ENCODE results near the gene FBXL16.

Gene FBXL16

GRCh38 chr16:673399-673991, 32.1 kb downstream of the FBXL16 start:
- H3K4me3 ChIP-seq (ENCODE audit: low read length), result no peak overlapping the region
- H3K79me2 ChIP-seq (ENCODE audit: low read length), result peaks cover 18% of the 10 kb centered on the region
- no peak overlapping the region for H2AFZ ChIP-seq (ENCODE audit: low read length)
- 0 out of 2 replicates have a peak, but pooled peaks cover 6% of the 10 kb centered on the region for H3K4me1 ChIP-seq (ENCODE audit: low read length)
- H3K27ac ChIP-seq (ENCODE audit: low read length), result no peak overlapping the region
- no peak for DNase-seq
- H3K9ac ChIP-seq (ENCODE audit: low read length), result no peak overlapping the region
- H3K9me2 ChIP-seq (replicated peaks; ENCODE audit: insufficient read depth, low read length), result no peaks in the 10 kb centered on the region
- no peaks in the 10 kb centered on the region for H4K20me1 ChIP-seq (ENCODE audit: insufficient read depth, low read length)
- no peaks in the 10 kb centered on the region for H3K27me3 ChIP-seq (replicated peaks; ENCODE audit: insufficient read depth, low read length)
- H3K4me2 ChIP-seq (ENCODE audit: low read depth, low read length), result no peak overlapping the region
- no peaks in the 10 kb centered on the region for H3F3A ChIP-seq (ENCODE audit: insufficient read depth, low read length)
- no peaks in the 10 kb centered on the region for H3K9me3 ChIP-seq (replicated peaks; ENCODE audit: insufficient read depth, low read length)
- H3K36me3 ChIP-seq (replicated peaks; ENCODE audit: insufficient read depth, low read length), result no peaks in the 10 kb centered on the region; the same call in 1 of the 2 replicates
- no peak for TF ChIP-seq EZH2 (optimal IDR thresholded peaks at IDR 0.05; ENCODE audit: low read depth, low read length)
- TF ChIP-seq CTCF (IDR thresholded peaks at IDR 0.05; ENCODE audit: low read length), result no peak
- TF ChIP-seq EZH2phosphoT487 (IDR thresholded peaks at IDR 0.05; ENCODE audit: low read length), result no peak

DNA sequence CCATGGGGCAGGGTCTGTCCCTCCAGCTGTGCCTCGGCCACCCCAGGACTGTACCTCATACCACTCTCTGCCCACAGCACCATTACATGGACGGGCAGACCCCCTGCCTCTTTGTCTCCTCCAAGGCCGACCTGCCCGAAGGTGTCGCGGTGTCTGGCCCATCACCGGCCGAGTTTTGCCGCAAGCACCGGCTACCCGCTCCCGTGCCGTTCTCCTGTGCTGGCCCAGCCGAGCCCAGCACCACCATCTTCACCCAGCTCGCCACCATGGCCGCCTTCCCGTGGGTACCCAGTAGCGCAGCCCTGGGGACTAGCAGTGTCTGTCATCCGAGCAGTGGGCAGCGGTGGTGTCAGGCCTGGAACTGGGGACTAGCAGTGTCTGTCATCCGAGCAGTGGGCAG, 32.8 kb downstream of the FBXL16 start:
- Histone ChIP-seq H2AFZ (ENCODE audit: low read length) (no peak overlapping the region), H3K4me1 (ENCODE audit: low read length) (0 out of 2 replicates have a peak, but pooled peaks cover 6% of the 10 kb centered on the region), H3K9ac (ENCODE audit: low read length) (no peak overlapping the region), H3K9me2 (replicated peaks; ENCODE audit: insufficient read depth, low read length) (no peaks in the 10 kb centered on the region), H3K9me3 (replicated peaks; ENCODE audit: insufficient read depth, low read length) (no peaks in the 10 kb centered on the region), H3K36me3 (replicated peaks; ENCODE audit: insufficient read depth, low read length) (no peaks in the 10 kb centered on the region; the same call in 1 of the 2 replicates), H3K79me2 (ENCODE audit: low read length) (peaks cover 24% of the 10 kb centered on the region), H3K4me2 (ENCODE audit: low read depth, low read length) (no peak overlapping the region), H3F3A (ENCODE audit: insufficient read depth, low read length) (no peaks in the 10 kb centered on the region), H3K27me3 (replicated peaks; ENCODE audit: insufficient read depth, low read length) (no peaks in the 10 kb centered on the region), H3K27ac (ENCODE audit: low read length) (no peak overlapping the region), H3K4me3 (ENCODE audit: low read length) (no peak overlapping the region), H4K20me1 (ENCODE audit: insufficient read depth, low read length) (no peaks in the 10 kb centered on the region)
- TF ChIP-seq EZH2phosphoT487 (IDR thresholded peaks at IDR 0.05; ENCODE audit: low read length), result no peak
- DNase-seq, result no peak

DNA sequence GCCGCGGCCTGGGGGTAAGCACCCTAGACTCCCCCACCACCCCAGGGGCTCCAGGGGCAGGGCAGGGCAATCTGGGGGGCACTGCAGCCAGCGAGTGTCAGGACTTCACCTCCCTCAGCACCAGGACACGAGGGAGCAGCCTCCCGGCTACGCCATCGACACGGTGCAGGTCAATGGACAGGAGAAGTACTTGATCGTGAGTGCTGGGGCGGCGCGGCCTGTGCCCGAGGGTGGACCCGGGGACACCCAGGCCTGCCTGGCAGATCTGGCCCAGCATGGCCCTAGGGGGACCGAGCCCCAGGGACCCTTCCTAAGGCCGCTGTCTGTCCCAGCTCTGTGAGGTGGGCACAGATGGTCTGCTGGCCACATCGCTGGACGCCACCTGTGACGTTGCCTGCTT, 33.2 kb downstream of the FBXL16 start:
- Histone ChIP-seq H3K9ac (ENCODE audit: low read length) (no peak overlapping the region), H4K20me1 (ENCODE audit: insufficient read depth, low read length) (no peaks in the 10 kb centered on the region), H3K36me3 (replicated peaks; ENCODE audit: insufficient read depth, low read length) (no peaks in the 10 kb centered on the region; the same call in 1 of the 2 replicates), H3K4me3 (ENCODE audit: low read length) (no peak overlapping the region), H3F3A (ENCODE audit: insufficient read depth, low read length) (no peaks in the 10 kb centered on the region), H3K4me2 (ENCODE audit: low read depth, low read length) (no peak overlapping the region), H3K27me3 (replicated peaks; ENCODE audit: insufficient read depth, low read length) (no peaks in the 10 kb centered on the region), H3K9me2 (replicated peaks; ENCODE audit: insufficient read depth, low read length) (no peaks in the 10 kb centered on the region), H3K79me2 (ENCODE audit: low read length) (peaks cover 24% of the 10 kb centered on the region), H2AFZ (ENCODE audit: low read length) (no peak overlapping the region), H3K9me3 (replicated peaks; ENCODE audit: insufficient read depth, low read length) (no peaks in the 10 kb centered on the region), H3K27ac (ENCODE audit: low read length) (no peak overlapping the region), H3K4me1 (ENCODE audit: low read length) (peaks cover 9% of the 10 kb centered on the region; the same call in 1 of the 2 replicates)
- no peak for TF ChIP-seq EZH2 (optimal IDR thresholded peaks at IDR 0.05; ENCODE audit: low read depth, low read length)
- no peak for DNase-seq

DNA sequence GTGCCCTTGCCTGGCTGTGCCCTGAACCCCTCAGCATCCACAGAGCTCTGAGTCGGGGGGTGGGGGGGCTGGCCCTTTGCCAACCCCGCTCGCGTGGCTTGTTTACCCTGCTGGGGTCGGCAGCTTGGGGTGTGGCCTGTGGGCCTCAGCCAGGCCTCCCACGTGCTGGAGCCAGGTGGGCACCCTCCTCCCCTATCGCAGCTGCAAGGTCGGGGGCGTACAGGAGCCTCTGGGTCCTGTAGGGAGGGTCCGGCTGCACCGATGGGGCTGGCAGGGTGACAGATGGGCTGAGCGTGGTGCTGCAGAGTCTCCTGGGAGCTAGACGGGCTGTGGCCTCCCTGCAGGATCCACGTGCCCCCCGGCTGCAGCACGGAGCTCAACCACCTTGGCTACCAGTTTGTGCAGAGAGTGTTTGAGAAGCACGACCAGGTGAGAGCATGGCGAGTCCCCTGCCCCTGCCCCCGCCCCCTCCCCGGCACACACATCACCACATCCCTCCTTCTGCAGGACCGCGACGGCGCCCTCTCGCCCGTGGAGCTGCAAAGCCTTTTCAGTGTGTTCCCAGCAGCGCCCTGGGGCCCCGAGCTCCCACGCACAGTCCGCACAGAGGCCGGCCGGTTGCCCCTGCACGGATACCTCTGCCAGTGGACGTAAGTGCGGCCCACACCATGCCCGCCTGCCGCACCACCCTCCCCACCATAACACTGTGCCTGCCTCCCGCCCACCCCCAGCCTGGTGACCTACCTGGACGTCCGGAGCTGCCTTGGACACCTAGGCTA, 34.1 kb downstream of the FBXL16 start:
- DNase-seq, result no peak
- Histone ChIP-seq H3K9me2 (replicated peaks; ENCODE audit: insufficient read depth, low read length) (no peaks in the 10 kb centered on the region), H3K4me2 (ENCODE audit: low read depth, low read length) (no peak overlapping the region), H3F3A (ENCODE audit: insufficient read depth, low read length) (no peaks in the 10 kb centered on the region), H3K79me2 (ENCODE audit: low read length) (peaks cover 24% of the 10 kb centered on the region), H2AFZ (ENCODE audit: low read length) (no peak overlapping the region), H3K27me3 (replicated peaks; ENCODE audit: insufficient read depth, low read length) (no peaks in the 10 kb centered on the region), H3K9me3 (replicated peaks; ENCODE audit: insufficient read depth, low read length) (no peaks in the 10 kb centered on the region), H3K9ac (ENCODE audit: low read length) (no peak overlapping the region), H3K27ac (ENCODE audit: low read length) (no peak overlapping the region), H4K20me1 (ENCODE audit: insufficient read depth, low read length) (no peaks in the 10 kb centered on the region), H3K4me3 (ENCODE audit: low read length) (no peak overlapping the region), H3K4me1 (ENCODE audit: low read length) (peaks cover 11% of the 10 kb centered on the region; the same call in 1 of the 2 replicates), H3K36me3 (replicated peaks; ENCODE audit: insufficient read depth, low read length) (no peaks in the 10 kb centered on the region; the same call in 1 of the 2 replicates)
- TF ChIP-seq EZH2 (optimal IDR thresholded peaks at IDR 0.05; ENCODE audit: low read depth, low read length), result no peak
- no peak for TF ChIP-seq CTCF (IDR thresholded peaks at IDR 0.05; ENCODE audit: low read length)
- TF ChIP-seq EZH2phosphoT487 (IDR thresholded peaks at IDR 0.05; ENCODE audit: low read length), result no peak
